GM18907 (cell line): ENCODE measurements around the gene ST6GALNAC3.
"Not testable (repeated sequence)": the region's sequence is repeated elsewhere in the genome, so short reads cannot be mapped to it uniquely, and the experiment has no call there.

Experiments
- ATAC-seq: cut with Tn5 transposase; IDR thresholded peaks from one replicate; pipeline ENCODE4 v1.9.1; 2021; ENCODE audit warnings: mild to moderate bottlenecking, moderate library complexity; ENCODE audit not compliant: unreplicated experiment

Gene ST6GALNAC3

GRCh38 chr1:76613886-76614285 is 539.3 kb downstream of the ST6GALNAC3 start:
- ATAC-seq: no peak

GRCh38 chr1:76615253-76616035 is 540.9 kb downstream of the ST6GALNAC3 start:
- ATAC-seq: no peak

GRCh38 chr1:76620371-76620770 is 545.8 kb downstream of the ST6GALNAC3 start:
- no peak for ATAC-seq

- ATAC-seq: no peak
Measured at GRCh38 chr1:76622774-76623528, 548.4 kb downstream of the ST6GALNAC3 start.

- ATAC-seq: no peak
Measured at GRCh38 chr1:76625886-76626678, 551.5 kb downstream of the ST6GALNAC3 start.

DNA sequence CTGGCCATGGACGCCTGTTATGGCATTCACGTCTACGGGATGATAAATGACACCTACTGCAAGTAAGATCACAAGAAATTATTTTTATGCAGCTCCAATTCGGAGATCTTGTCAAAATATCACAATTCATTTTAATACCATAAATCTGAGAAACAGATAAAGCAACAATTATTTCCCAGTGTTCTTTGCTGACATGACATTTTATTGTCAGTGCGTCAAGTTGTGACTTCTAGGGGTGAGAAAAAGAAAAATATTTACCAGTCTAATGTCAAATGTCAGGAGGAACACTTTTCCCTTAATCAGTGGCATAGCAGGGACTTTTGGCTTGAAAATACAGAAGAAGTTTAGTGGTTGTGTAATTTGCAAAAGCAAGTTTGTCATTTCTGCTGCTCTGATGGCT is 553.0 kb downstream of the ST6GALNAC3 start:
- ATAC-seq: no peak

DNA sequence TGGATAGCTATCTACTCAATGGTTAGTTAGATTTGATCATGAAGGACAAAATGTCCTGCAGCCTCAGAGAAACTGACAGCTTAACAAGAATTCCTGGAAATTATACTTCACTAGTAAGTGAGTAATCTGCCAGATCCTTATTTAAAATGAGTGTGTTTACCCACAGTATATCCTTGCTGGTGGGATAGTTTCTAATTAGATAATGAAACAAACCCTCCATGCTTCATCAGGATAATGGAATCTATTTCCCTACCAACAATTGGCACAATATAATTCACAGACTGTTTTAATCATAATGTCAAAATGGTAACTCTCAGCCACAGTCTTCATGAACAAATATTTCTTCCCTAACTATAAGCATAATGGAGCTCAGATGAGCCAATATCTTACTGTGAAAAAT is 553.4 kb downstream of the ST6GALNAC3 start:
- no peak for ATAC-seq

GRCh38 chr1:76632136-76632535 is 557.6 kb downstream of the ST6GALNAC3 start:
- no peak for ATAC-seq

DNA sequence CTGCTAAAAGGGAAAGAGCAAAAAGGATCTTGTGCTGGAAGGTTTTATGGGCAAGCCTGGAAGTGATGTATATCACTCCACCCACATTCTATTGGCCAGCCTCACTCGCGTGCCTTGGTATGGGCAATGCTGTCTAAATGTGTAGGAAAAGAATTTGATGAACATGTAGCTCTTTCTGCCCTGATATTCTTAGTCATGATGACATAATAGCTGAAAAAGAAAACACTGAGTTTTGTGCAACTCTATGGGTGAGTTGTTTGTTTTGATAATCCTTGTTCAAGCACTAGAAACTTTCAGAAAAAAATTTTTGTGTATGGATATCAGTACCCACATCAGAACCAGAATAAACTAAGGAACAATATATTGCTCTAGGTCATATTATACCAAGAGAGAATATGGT is 561.2 kb downstream of the ST6GALNAC3 start:
- ATAC-seq: no peak

DNA sequence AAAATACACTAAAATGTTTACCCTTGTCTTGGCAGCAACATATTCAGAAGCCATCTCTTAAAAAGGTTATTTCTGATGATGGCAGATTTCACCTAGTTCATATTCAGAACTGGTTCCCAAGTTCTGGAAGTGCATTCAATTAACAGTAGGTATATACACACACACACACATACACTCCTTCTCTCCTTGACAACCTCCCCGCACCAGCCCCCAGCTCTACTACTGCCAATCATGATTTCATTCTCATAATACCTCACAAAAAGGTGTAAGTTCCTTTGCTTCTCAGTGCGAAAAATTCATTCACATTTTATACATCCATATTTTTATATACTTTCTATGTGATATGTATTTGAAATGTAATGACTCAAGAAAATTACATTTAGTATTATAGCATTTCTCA is 564.6 kb downstream of the ST6GALNAC3 start:
- ATAC-seq: no peak

DNA sequence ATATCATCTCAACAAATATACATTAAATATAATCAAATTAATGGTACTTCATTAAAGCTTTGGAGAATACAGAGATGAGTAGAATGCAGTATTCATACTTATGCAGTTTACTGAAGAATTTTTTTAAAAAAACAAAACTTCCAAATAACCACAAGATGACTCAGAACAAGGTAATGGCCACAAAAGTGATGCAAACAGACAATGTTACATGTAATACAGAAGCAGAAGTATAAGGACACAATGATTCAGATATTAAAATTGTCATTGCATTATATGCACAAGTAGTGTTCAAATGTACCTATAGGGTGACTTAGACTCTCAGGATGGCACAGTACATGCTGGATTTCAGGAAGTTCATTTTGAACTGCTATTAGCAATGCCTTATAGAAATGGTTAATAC is 565.5 kb downstream of the ST6GALNAC3 start:
- ATAC-seq: no peak

DNA sequence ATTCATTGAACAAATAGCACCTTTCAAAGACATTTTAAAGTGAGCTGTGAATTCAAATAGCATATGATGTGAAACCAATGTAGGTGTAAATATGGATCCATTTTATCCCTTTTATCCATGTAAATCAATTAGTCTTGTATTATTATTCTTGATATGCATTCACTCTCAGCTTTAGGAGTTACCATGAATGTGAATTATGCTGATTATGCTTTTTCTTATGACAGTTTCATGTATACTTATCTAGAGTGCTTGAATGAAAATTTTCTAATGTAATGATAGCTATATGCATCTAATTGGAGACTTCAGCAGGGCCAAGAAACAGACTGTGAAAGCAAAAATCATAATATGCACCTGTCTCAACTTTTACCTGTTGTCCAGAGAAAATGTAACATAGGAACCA is 566.2 kb downstream of the ST6GALNAC3 start:
- ATAC-seq: no peak

DNA sequence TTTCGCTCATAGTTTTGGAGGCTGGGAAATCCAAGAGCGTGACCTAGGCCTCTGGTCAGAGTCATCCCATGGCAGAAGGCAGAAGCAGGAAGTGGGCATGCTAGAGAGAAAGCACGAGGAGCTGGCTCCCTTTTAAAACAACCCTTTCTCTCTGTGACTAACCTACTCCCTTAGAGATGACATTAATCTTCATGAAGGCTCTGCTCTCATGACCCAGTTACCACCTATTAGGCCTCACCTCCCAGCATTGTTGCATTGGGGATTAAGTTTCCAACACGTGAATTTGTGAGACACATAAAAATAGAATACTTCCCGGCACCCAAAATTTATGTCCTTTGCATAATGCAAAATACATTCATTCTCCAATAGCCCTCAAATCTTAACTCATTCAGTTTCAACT is 569.6 kb downstream of the ST6GALNAC3 start:
- ATAC-seq: no peak

DNA sequence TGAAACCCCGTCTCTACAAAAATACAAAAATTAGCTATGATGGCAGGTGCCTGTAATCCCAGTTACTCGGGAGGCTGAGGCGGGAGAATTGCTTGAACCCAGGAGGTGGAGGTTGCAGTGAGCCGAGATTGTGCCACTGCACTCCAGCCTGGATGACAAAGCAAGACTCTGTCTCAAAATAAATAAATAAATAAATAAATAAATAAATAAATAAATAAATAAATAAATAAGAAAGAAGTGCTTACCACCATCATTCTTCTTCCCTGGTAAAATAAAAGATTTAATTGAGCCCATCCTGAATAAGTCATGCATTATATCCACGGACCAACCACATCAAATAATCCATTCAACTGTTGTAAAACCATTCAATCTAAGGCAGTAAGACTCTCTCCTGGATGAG is 578.3 kb downstream of the ST6GALNAC3 start:
- ATAC-seq: not testable (repeated sequence)

DNA sequence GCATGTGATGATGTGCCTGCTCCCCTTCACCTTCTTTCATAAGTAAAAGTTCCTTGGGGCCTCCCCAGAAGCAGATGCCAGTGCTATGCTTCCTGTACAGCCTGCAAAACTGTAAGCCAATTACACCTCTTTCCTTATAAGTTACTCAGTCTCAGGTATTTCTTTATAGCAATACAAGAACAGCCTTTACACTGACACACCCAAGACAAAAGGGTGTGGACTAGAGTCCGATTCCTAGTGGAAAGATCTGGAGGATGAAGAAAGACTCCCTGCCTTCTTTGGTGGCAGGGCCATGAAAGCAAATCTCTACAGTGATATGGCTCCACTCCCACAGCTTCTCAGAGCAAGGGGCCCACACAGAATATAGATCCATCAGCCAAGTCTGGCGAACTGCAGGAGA is 583.1 kb downstream of the ST6GALNAC3 start:
- no peak for ATAC-seq

DNA sequence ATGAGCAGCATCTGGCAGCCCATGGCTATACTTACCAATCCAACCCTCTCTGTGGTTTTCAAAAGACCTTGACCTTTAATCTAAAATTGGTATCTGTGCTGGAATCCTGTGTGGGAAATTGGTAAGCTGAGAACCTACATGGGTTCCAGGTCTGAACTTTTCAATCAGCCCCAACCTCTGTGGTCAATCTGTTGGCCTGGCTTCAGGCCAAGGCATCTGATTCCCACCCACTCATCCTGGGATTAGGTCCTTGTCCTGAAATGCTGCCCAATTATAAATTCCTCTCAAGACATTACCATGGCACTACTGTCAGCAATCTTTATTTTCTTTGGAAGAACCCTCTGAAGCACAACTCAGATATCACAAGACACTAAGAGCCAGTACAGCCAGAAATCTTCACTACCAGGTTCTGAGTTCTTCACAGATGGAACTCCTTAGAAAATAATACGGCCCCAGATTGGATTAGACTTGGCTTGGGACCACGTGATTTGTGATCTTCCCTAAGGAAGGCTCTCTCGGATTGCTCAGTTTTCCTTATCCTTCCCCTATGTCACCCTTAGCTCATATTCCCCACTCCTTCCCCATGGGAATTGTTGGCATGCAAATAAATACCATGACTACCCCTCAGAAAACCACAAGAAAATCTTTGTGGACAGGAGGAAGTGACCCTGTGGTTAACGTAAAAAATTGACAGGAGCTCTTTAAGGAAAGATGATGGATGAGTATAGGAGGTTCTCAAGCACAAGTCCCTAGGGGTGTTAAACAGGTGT is 584.8 kb downstream of the ST6GALNAC3 start:
- ATAC-seq: no peak

GRCh38 chr1:76661531-76661930 is 587.0 kb downstream of the ST6GALNAC3 start:
- no peak for ATAC-seq

- no peak for ATAC-seq
Measured at GRCh38 chr1:76666499-76666898, 592.0 kb downstream of the ST6GALNAC3 start.

DNA sequence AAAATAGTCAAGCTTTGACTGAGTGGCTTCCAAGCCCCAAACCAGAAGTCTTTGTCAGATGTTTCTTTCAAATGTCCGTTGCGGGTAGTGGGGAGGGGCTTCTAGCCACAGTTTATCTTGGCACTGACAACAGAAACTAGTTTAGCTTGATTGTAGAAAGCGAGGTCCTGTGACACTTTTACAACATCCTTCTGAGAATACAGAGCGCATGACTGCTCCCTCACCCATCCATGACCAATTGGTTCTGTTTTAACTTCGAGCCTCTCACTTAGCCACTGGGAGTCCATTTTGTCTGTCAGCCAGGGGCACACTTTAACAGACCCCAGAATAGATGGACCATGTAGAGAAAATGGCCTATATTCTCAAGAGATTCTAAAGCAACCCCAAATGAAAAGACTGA is 593.5 kb downstream of the ST6GALNAC3 start:
- peak; percentile 88 for ATAC-seq

DNA sequence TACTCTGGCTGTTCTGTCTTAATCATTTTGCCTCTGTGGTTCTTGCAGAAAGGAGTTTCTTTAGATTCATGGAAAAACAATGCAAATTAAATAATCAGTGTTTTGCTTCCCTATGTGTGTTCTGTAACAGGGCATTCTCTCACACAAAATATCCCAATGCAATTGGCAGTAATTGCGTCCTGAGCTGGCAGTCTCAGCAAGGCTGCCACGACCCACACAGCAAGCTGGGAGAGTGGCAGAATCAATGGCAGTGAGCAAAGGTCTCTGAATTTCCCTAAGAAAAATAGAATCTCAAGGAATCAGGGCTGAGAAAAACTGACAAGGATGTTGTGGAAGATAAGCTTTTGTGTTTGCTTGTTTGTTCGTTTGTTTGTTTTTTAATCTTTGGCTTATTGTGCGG is 594.6 kb downstream of the ST6GALNAC3 start:
- no peak for ATAC-seq
